NOMO-1 treated with dmso at 0.1 percent for 144 hours (cell line): Measurements from ENCODE around the gene FYB2.

Source experiments
- DNase-seq: peaks from one replicate; lab custom pipeline; 2025; ENCODE audit not compliant: unreplicated experiment; lab: John Stamatoyannopoulos, UW

Gene FYB2

GRCh38 chr1:56719171-56719570, 100.0 kb downstream of the FYB2 start:
- no peak for DNase-seq

DNA sequence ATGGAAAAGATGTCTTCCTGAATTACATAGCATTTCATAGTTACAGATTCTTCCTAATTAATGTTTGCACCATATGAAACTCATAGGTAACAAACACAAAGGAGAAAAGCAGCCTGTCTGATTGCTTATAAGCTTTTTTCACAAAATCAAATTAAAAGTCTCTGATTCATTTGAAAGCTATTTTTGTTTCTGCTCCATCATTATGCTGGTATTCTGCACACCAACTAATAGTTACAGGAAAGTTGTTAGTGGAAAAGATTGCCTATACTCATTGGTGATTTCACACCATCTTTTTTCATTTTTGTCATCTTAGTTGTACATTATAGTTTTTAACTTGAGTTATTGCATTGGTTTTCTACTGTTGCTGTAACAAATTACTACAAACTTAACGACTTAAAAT, 104.0 kb downstream of the FYB2 start:
- DNase-seq, result no peak

DNA sequence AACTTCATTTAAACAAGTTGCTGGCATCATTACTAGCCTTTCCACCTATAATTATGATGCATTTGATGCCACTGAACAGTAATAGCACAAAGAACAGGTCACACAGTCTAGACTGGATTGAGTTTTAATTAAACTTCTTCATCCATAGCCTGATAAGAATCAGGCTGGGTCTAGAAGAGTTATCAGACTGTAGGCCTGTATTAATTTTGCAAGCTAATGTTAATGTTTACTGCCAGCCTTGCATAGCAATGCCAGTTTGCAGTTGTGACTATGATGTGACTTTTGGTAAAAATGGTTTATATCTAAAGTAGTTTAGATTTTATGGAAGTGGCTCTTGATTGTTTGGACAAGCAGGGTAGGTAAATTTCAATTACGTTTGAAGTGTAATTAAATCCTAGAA, 106.1 kb downstream of the FYB2 start:
- DNase-seq, result no peak

DNA sequence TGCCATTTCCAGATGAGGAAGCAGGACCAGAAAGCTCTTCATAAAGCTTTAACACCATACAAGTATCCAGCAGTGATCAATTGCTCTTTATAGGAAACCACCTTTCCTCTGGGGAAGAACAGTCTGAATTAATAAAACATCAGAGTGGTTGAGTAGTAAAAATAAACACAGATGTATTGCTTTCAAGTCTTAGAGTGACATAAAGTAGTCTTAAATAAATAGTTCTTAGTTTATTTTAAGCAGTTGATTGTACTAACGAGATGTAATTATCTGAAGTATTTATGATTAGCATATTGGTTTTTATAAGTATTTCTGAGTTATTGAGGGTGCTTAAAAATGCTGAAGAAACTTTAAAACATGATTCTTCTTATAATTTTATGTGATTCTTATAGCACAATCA, 107.1 kb downstream of the FYB2 start:
- no peak for DNase-seq

DNA sequence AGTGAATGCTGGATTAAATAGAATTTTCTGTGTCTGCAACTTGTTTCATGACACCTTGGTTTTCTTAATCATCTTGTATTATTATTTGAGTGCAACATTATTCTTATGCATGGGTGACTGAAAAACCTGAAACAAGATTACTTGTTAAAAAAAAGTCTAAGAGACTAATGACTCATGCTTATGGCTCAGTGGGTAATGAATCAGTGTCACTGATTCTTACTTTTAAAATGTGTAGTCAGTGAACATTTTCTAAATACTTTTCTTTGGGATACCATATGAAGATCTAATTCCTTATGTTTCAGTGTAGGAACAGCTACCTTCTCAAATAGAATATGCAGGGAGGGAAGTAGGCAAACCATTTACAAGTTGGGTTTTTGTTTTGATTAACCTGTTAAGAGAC, 108.6 kb downstream of the FYB2 start:
- DNase-seq, result no peak

GRCh38 chr1:56709995-56710394, 109.2 kb downstream of the FYB2 start:
- DNase-seq, result no peak

- peak; percentile 1 for DNase-seq
Measured at GRCh38 chr1:56709269-56709880, 109.8 kb downstream of the FYB2 start.

- DNase-seq, result no peak
Measured at GRCh38 chr1:56707379-56707778, 111.8 kb downstream of the FYB2 start.

GRCh38 chr1:56703747-56704146, 115.5 kb downstream of the FYB2 start:
- no peak for DNase-seq

DNA sequence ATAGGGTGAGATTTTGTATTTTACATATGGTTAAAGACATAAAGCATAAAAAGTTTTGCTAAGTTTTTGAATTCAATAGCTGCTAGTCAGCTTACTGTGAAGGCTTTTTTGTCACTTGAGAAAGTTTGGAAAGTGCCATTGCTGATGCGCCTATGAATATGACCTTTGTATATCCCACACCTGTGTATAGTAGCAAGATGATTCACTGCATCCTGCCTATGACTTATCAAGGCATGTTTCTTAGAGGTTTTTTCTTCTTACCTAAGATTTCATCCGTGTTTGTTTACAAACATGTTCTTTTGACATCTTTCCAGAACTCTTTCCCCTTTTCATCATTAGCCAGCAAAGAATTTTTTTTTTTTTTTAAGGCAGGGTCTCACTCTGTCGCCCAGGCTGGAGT, 122.5 kb downstream of the FYB2 start:
- no peak for DNase-seq

DNA sequence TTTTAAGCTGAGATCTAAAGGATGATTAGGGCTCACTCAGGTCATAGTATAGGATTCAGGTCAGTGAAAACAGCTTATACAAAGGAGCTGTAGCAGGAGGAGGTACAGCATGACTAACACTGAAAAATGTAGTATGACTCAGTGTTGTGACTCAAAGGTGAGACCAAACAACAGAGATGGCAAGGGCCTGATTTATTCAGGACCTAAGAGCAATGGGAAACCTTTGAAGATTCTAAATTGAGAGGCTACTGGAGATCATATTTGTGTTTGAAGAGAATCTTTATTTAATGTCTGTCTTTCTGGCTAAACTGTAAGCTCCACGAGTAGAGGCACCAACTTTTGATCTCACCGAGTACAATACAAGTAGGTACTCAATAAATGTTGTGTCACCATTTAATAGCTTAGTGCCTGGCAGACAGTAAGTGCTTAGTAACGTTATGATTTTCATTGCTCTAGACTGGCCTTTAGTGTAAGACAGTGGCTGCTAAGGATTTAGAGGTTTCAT, 130.6 kb downstream of the FYB2 start:
- no peak for DNase-seq

DNA sequence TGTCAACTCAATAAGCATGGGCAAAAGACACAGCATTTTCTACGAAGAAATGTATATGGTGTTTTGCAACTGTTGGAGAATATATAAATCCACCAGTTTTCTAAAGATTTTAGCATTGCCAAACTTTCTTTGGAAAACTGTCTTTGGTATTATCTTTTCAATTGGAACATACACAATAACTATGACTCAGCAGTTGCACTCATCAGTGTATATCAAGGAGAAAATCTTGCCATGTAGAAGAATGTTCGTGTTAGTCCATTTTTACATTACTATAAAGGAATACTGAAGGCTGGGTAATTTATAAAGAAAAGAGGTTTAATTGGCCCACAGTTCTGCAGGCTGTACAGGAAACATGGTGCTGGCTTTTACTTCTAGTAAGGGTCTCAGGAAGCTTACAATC, 133.0 kb downstream of the FYB2 start:
- no peak for DNase-seq

DNA sequence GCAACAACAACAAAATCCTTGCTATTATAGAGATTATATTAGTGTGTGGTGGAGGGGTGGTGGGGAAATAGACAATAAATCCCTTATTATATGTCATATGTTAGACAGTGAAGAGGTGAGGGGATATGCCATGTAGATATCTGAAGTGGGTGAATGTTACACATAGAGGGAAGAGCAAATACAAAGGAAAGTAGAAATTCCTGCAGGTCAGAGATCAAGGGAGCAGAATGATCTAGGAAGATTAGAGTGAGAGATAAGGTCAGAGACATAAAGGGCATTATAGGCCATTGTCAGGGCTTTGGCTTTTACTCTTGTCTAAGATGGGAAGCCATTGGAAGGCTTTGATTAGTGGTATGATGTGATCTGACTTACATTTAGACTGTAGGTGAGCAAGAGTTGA, 135.6 kb downstream of the FYB2 start:
- DNase-seq, result no peak

DNA sequence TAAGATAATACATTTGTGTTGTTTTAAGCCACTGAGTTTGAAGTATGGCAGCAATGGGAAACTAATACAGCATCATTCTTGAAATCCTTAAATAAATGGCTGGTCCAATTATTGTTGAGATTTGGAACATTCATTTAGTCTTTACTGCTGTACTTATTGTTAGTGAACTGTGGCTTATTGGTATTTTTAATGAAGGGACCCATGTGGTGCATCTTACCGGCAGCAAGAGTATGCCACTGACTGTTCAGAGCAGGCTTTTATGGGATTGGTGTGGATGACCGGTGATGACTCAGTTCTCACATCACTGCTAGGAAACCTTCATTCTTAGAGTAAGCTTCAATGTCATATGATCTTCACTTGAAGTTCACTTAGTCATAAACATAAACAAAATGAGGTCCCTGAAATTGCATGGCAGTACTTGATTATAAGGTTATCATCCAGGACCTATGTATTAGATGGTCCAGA, 142.6 kb downstream of the FYB2 start:
- no peak for DNase-seq

- DNase-seq, result no peak
Measured at GRCh38 chr1:56675763-56676162, 143.4 kb downstream of the FYB2 start.

DNA sequence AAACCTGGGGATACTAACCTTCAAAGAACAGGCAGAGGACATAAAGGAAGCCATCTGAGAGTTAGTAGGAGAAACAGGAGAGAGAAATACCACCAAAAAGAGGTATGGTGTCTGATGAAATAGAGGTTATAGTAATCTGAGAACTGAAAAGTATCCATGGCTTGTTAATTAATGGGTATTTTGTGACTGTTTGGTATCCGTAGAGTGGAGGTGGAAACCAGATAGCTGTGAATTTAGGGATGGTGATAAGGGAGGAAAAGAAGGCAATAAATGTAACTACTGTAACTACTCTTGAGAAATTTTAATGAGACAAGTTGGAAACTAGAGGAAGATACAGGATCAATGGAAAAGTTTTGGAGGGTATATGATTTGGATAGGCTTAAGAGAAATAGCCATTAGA, 146.6 kb downstream of the FYB2 start:
- DNase-seq, result no peak

DNA sequence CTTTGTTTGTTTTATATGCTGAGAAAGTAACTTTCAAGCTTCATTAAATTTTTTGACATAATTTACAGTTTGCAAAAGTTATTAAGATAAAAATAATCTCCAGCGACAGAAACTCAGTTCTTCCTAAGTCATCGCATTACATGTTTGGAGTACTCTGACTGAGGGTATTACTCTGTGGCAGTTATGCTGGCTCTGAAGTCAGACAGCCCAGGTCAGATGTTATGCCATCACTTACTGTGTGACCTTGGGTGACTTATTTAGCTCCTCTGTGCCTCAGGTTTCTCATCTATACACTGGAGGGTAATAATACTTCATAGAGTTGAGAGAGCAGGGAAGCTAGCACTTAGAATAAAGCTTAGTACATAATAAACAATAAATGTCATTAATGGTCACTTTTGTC, 147.7 kb downstream of the FYB2 start:
- no peak for DNase-seq

- no peak for DNase-seq
Measured at GRCh38 chr1:56671085-56671484, 148.1 kb downstream of the FYB2 start.

DNA sequence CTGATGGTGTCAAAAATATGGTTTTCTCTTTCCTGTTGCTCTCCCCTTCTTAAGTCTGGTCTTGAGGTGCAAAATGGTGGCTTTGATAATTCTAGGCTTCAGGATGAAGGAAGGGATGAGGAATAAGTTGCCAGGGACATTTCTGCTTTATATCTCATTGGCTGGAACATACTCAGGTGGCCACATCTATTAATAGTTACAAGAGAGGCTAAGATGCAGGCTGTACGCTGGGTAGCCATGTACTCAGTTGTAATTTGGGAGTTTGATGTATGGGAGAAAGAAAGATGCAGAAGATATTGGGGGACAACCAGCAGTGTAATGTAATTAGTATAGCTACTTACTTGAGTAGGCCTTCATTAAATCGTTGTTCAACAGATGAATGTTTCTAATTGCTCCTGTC, 148.9 kb downstream of the FYB2 start:
- no peak for DNase-seq
